ENCODE measurements around the gene KANK3. TPM values are rescaled to one million over a fixed set of nuclear protein-coding genes. Genes with fewer than 3 reads are reported as not detected.
"Not testable (repeated sequence)": the region's sequence is repeated elsewhere in the genome, so short reads cannot be mapped to it uniquely, and the experiment has no call there.

The KANK3 gene
- total RNA-seq, 2 experiments from 2014 or later = 0.11 to 0.22 TPM

DNA sequence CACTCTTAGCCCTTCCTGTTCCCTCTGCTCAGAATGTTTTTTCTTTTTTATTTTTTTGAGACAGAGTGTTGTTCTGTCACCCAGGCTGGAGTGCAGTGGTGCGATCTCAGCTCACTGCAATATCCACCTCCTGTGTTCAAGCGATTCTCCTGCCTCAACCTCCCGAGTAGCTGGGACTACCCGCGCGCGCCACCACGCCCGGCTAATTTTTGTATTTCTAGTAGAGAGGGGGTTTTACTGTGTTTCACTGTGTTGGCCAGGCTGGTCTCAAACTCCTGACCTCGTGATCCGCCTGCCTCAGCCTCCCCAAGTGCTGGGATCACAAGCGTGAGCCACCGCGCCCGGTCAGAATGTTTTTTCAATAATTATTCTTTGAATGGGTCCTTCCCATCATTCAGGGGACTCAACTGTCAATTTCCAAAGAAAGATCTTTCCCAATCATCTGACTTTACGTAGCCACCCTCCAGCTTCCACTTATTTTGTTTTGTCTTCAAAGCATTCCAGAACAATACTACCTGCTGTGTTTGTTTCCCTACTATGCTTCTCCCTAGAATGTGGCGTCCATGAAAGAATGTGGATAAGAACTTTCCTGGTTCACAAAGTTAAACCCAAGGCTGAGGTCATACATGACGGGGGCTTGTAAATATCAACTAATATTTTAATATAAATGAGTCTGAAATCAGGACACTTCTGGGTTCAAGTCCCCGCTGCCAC is 23.1 kb downstream of the KANK3 start:
- peaks cover 49% of the 10 kb centered on the region for H3K79me2 ChIP-seq (ENCODE audit: insufficient read depth, low read depth, low read length)
- DNase-seq (ENCODE audit: low spot score) = no peak
- ChIA-PET CTCF (ENCODE audit: unreplicated experiment) (no interaction called here), POLR2A (no interaction called here)
- peak overlapping the region; percentile 99 for H3K4me2 ChIP-seq (ENCODE audit: low read length)
- peaks cover 12% of the 10 kb centered on the region for H4K20me1 ChIP-seq (ENCODE audit: insufficient read depth, low read length)
- 0 out of 2 replicates have a peak overlapping the region, but pooled peaks have one; percentile 64 for H2AFZ ChIP-seq (ENCODE audit: low read length)
- H3K4me1 ChIP-seq (ENCODE audit: insufficient read depth, low read length, poor library complexity, severe bottlenecking) = peaks cover 54% of the 10 kb centered on the region
- H3K36me3 ChIP-seq (ENCODE audit: insufficient read depth, low read length) = peaks cover 73% of the 10 kb centered on the region
- BruUV-seq (replicated peaks) = no TSS peak
- H3K27ac ChIP-seq (ENCODE audit: low read depth, low read length, poor library complexity, severe bottlenecking) = peak overlapping the region; percentile 67
- intact Hi-C loops (cut with micrococcal nuclease; ENCODE audit: unreplicated experiment) = loop anchor here (5.0 kb wide), 1 partner anchor 53 kb away; no protein-coding TSS in a partner anchor
- no peaks in the 10 kb centered on the region for H3K9me3 ChIP-seq (ENCODE audit: low read length)
- peak overlapping the region; percentile 100 for H3K4me3 ChIP-seq (ENCODE audit: low read depth, low read length, poor library complexity, severe bottlenecking)
- TF ChIP-seq EZH2phosphoT487 (IDR thresholded peaks at IDR 0.05; ENCODE audit: borderline replicate concordance, low read depth, low read length) = no peak
- no peaks in the 10 kb centered on the region for H3K9me2 ChIP-seq (ENCODE audit: insufficient read depth, low read length)

DNA sequence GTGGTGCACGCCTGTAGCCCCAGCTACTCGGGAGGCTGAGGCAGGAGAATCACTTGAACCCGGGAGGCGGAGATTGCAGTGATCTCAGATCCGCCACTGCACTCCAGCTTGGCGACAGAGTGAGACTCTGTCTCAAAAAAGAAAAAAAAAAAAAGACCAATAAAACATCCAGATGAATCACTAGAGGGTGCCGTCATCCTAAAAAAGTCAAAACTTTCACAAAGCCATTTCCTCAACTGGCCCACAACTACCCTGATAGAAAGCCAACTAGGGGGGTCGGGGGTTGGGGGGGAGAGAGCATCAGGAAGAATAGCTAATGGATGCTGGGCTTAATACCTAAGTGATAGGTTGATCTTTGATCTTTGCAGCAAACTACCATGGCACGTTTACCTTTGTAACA is 24.2 kb downstream of the KANK3 start:
- H3K4me3 ChIP-seq (ENCODE audit: low read depth, low read length, poor library complexity, severe bottlenecking); H3K9me3 ChIP-seq (ENCODE audit: low read length); intact Hi-C loops (cut with micrococcal nuclease; ENCODE audit: unreplicated experiment); H2AFZ ChIP-seq (ENCODE audit: low read length); BruUV-seq (replicated peaks); H3K9me2 ChIP-seq (ENCODE audit: insufficient read depth, low read length); H3K27ac ChIP-seq (ENCODE audit: low read depth, low read length, poor library complexity, severe bottlenecking); DNase-seq (ENCODE audit: low spot score): not testable (repeated sequence)
- ChIA-PET CTCF (ENCODE audit: unreplicated experiment) (interaction anchor here (0.5 kb wide), 1 partner anchor 187 kb away, joined by 3 read pairs; no protein-coding TSS in a partner anchor), POLR2A (interaction anchor here (0.6 kb wide), 1 partner anchor 8 kb away, joined by 3 read pairs; no protein-coding TSS in a partner anchor)
- peaks cover 12% of the 10 kb centered on the region for H4K20me1 ChIP-seq (ENCODE audit: insufficient read depth, low read length)
- peaks cover 74% of the 10 kb centered on the region for H3K36me3 ChIP-seq (ENCODE audit: insufficient read depth, low read length)
- H3K4me1 ChIP-seq (ENCODE audit: insufficient read depth, low read length, poor library complexity, severe bottlenecking) = peaks cover 42% of the 10 kb centered on the region
- peaks cover 49% of the 10 kb centered on the region for H3K79me2 ChIP-seq (ENCODE audit: insufficient read depth, low read depth, low read length)
- 0 out of 2 replicates have a peak overlapping the region, but pooled peaks have one; percentile 8 for H3K4me2 ChIP-seq (ENCODE audit: low read length)

DNA sequence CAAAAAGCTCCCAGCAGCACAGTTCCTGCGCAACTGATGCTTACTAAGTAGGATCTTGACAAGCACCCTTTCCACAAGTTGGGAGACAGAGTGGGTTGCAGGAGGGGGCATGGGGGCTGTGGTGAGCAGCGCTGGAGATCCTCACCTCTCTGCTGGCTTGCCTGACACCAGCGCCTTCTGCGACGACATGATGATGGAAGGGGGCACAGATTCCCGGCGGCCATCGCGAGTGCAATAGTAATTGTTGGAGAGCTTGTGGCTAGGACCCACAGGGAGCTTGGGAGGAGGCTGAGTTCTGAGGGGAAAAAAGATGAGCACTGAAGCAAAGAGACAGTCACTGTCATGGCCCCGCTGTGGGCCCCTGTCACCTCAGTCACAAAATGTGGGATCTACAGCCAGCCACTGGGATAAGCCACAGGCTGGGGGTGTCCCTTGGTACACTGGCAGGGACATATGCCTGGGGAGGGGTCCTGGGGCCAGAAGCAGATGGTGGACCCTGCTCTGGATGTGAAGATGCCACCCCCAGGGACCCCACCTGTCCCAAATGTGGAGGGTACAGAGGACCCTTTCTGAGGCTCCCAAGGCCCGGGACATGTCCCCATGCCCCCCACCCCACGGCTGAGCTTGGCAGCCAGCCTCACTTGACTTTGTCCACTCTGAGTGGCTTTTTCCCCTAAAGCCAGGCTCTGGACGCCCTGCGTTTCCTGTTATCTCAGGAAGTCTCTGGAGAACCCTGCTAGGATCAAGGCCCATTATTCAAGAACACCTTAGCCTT is 26.5 kb downstream of the KANK3 start:
- Histone ChIP-seq H3K27ac (ENCODE audit: low read depth, low read length, poor library complexity, severe bottlenecking) (no peak overlapping the region), H4K20me1 (ENCODE audit: insufficient read depth, low read length) (0 out of 2 replicates have a peak, but pooled peaks cover under 1% of the 10 kb centered on the region), H3K9me3 (ENCODE audit: low read length) (no peaks in the 10 kb centered on the region), H2AFZ (ENCODE audit: low read length) (no peak overlapping the region), H3K4me1 (ENCODE audit: insufficient read depth, low read length, poor library complexity, severe bottlenecking) (peaks cover 29% of the 10 kb centered on the region), H3K4me3 (ENCODE audit: low read depth, low read length, poor library complexity, severe bottlenecking) (no peak overlapping the region), H3K9me2 (ENCODE audit: insufficient read depth, low read length) (no peaks in the 10 kb centered on the region), H3K79me2 (ENCODE audit: insufficient read depth, low read depth, low read length) (peaks cover 31% of the 10 kb centered on the region), H3K4me2 (ENCODE audit: low read length) (peak overlapping the region; percentile 33), H3K36me3 (ENCODE audit: insufficient read depth, low read length) (peaks cover 74% of the 10 kb centered on the region)
- no TSS peak for BruUV-seq (replicated peaks)
- no peak for TF ChIP-seq EZH2phosphoT487 (IDR thresholded peaks at IDR 0.05; ENCODE audit: borderline replicate concordance, low read depth, low read length)
- TF ChIP-seq, protein P1, sequence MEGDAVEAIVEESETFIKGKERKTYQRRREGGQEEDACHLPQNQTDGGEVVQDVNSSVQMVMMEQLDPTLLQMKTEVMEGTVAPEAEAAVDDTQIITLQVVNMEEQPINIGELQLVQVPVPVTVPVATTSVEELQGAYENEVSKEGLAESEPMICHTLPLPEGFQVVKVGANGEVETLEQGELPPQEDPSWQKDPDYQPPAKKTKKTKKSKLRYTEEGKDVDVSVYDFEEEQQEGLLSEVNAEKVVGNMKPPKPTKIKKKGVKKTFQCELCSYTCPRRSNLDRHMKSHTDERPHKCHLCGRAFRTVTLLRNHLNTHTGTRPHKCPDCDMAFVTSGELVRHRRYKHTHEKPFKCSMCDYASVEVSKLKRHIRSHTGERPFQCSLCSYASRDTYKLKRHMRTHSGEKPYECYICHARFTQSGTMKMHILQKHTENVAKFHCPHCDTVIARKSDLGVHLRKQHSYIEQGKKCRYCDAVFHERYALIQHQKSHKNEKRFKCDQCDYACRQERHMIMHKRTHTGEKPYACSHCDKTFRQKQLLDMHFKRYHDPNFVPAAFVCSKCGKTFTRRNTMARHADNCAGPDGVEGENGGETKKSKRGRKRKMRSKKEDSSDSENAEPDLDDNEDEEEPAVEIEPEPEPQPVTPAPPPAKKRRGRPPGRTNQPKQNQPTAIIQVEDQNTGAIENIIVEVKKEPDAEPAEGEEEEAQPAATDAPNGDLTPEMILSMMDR (conservative IDR thresholded peaks at IDR 0.05; ENCODE audit: low read length) = 0 out of 2 replicates have a peak, but pooled peaks have one; percentile 37
- ChIA-PET POLR2A (interaction anchor here (0.6 kb wide), 1 partner anchor 69 kb away, joined by 3 read pairs; no protein-coding TSS in a partner anchor), CTCF (ENCODE audit: unreplicated experiment) (no interaction called here)
- DNase-seq (ENCODE audit: low spot score) = no peak
- intact Hi-C loops (cut with micrococcal nuclease; ENCODE audit: unreplicated experiment) = no loop called here

DNA sequence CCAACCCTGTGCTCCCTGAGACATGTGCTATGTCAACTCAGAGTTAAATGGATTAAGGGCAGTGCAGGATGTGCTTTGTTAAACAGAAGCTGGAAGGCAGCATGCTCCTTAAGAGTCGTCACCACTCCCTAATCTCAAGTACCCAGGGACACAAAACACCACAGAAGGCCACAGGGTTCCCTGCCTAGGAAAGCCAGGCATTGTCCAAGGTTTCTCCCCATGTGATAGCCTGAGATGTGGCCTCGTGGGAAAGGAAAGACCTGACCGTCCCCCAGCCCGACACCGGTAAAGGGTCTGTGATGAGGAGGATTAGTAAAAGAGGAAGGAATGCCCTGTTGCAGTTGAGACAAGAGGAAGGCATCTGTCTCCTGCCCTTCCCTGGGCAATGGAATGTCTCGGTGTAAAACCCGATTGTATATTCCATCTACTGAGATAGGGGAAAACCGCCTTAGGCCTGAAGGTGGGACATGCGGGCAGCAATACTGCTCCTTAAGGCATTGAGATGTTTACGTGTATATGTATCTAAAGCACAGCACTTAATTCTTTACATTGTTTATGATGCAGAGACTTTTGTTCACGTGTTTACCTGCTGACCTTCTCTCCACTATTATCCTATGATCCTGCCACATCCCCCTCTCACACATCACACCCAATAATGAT is 28.0 kb downstream of the KANK3 start:
- H4K20me1 ChIP-seq (ENCODE audit: insufficient read depth, low read length); H3K27ac ChIP-seq (ENCODE audit: low read depth, low read length, poor library complexity, severe bottlenecking); H2AFZ ChIP-seq (ENCODE audit: low read length); POLR2A ChIA-PET; BruUV-seq (replicated peaks); CTCF ChIA-PET (ENCODE audit: unreplicated experiment); H3K4me2 ChIP-seq (ENCODE audit: low read length); intact Hi-C loops (cut with micrococcal nuclease; ENCODE audit: unreplicated experiment); H3K9me2 ChIP-seq (ENCODE audit: insufficient read depth, low read length); DNase-seq (ENCODE audit: low spot score); H3K9me3 ChIP-seq (ENCODE audit: low read length); H3K4me3 ChIP-seq (ENCODE audit: low read depth, low read length, poor library complexity, severe bottlenecking): not testable (repeated sequence)
- H3K36me3 ChIP-seq (ENCODE audit: insufficient read depth, low read length) = peaks cover 78% of the 10 kb centered on the region
- peaks cover 25% of the 10 kb centered on the region for H3K4me1 ChIP-seq (ENCODE audit: insufficient read depth, low read length, poor library complexity, severe bottlenecking)
- peaks cover 18% of the 10 kb centered on the region for H3K79me2 ChIP-seq (ENCODE audit: insufficient read depth, low read depth, low read length)
